ENCODE data around the gene PODXL.

DNA sequence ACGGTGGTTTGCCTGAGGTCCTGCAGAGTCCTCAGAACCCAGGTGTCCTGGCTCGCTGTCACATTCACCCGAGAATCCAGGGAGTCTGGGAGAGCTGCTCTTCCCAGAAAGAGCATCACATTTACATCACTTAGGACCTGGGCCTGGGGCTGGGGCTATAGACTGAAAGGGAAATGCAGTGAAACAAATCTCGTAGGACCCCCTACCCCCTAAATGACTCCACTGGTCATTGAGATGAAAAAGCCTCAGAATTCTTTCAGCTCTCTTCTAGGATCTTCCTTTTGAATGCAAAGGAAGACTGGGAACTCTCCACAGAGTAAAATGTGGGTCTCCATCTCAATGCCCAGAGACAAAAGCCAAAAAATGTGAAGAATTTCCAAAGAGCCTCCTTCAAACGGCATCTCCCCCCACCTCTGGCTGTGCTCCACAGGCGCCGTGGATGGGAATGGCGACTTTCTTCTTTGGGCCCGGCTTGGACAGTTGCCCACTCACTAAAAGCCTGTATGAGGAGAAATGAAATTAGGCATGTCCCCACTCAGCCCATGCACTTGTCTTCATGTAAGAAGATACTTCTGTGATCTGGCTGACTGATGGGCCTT is 49.0 kb upstream of the PODXL start:
- TF ChIP-seq CTCF (IDR thresholded peaks at IDR 0.05 in 4 of 5, conservative IDR thresholded peaks at IDR 0.05 in 1 of 5) (no peak), POLR2A (IDR thresholded peaks at IDR 0.05) (no peak)

Data from gastrocnemius medialis (tissue), 4 donors.